ENCODE data around the gene ZNF276. TPM values are rescaled to one million over a fixed set of nuclear protein-coding genes. Genes with fewer than 3 reads are reported as not detected.

The ZNF276 gene
- total and polyA plus RNA-seq, 2 of the 8 experiments (the other 6 are each of a cell fraction or from before 2014, with no cell fraction given) = 6.4 to 9.3 TPM

DNA sequence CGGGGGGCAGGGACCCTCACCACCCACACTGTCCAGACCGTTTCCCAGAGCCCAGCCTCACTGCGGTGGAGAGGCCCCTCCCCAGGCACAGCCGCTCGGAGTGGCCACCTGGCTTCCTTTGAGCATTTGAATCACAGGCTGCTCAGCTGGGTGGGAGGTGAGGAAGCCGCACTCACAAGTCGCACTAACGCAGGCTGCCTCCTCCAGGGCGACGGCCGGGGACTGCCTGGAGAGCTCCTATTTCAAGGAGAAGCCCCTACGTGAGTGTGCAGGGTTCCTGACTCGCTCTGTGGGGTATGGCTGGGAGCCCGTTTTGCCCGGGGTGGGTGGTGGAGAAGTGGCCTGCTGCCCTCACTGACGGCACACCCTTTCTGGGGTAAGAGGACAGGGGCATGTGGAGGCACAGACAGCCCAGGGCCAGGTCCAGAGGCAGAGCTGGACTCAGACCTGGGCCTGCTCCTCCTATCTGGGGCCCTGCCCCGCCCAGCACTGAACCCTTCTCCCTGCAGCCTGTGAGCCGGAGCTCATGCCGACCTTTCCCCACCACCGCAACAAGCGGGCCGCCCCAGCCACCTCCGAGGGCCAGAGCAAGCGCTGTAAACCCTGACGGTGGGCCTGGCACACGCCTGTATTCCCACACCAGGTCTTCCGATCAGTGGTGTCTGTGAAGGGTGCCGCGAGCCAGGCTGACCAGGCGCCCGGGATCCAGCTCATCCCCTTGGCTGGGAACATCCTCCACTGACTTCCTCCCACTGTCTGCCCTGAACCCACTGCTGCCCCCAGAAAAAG is 26.1 kb upstream of the ZNF276 start:
- POLR2A ChIA-PET (ENCODE audit: partially characterized antibody) = interaction anchor here (0.6 to 6.6 kb wide), 10 partner anchors 9 to 133 kb away, joined by 3 to 36 read pairs (median 3); partner anchors contain the start of gene CDK10

More for the DNA sequence above, 26.1 kb upstream of the ZNF276 start:
- Histone ChIP-seq H3K79me1 (ENCODE audit: low read depth, low read length) (peaks cover 2% of the 10 kb centered on the region; the same call in 1 of the 2 replicates), H4K8ac (ENCODE audit: extremely low read depth, insufficient read depth, low read length) (peak overlapping the region; percentile 59; the same call in 1 of the 2 replicates), H2AK5ac (ENCODE audit: low read depth, low read length) (no peak overlapping the region), H3K79me2 (ENCODE audit: control insufficient read depth in 1 of 2, insufficient read depth in 2 of 2, low read length in 2 of 2) (no peaks in the 10 kb centered on the region), H3K4ac (replicated peaks; ENCODE audit: insufficient read length, low read depth, low read length) (no peak overlapping the region), H2BK12ac (ENCODE audit: low read depth, low read length) (no peak overlapping the region), H3K4me2 (ENCODE audit: insufficient read depth in 1 of 2, low read depth in 2 of 2, low read length in 2 of 2) (no peak overlapping the region), H2BK120ac (replicated peaks; ENCODE audit: low read depth, low read length) (no peak overlapping the region), H3K18ac (ENCODE audit: extremely low read depth, low read length) (no peak overlapping the region), H3K23ac (ENCODE audit: insufficient read length) (no peak overlapping the region), H4K20me1 (replicated peaks in 1 of 2; ENCODE audit: control insufficient read depth in 1 of 2, insufficient read depth in 2 of 2, low read length in 2 of 2) (peaks cover 0 to 23% of the 10 kb centered on the region in 2 experiments), H2BK5ac (ENCODE audit: low read depth, low read length) (no peak overlapping the region; the same call in 1 of the 2 replicates), H3K14ac (ENCODE audit: insufficient read length) (no peak overlapping the region), H3K4me1 (replicated peaks in 1 of 4; ENCODE audit: control insufficient read depth in 3 of 4, insufficient read depth in 4 of 4, low read length in 3 of 4) (peaks cover 0 to 4% (median 2%) of the 10 kb centered on the region in 4 experiments; a peak in 4 of 7 replicates), H4K5ac (ENCODE audit: insufficient read length, low read depth, low read length) (no peak overlapping the region), H3K9ac (replicated peaks in 1 of 4; ENCODE audit: extremely low read depth in 1 of 4, low read depth in 3 of 4, low read length in 3 of 4) (no peak overlapping the region), H2AFZ (ENCODE audit: low read length) (no peak overlapping the region), H3K4me3 (ENCODE audit: extremely low read depth in 1 of 4, insufficient read depth in 2 of 4, low read depth in 3 of 4, low read length in 4 of 4) (no peak overlapping the region), H3K23me2 (ENCODE audit: low read depth, low read length) (peaks cover 2% of the 10 kb centered on the region; the same call in 1 of the 2 replicates), H2BK20ac (ENCODE audit: low read length) (no peak overlapping the region), H3K27ac (ENCODE audit: low read depth, low read length) (no peak overlapping the region), H3K36me3 (ENCODE audit: control insufficient read depth in 2 of 4, insufficient read depth in 4 of 4, low read length in 3 of 4) (peaks cover 3 to 40% (median 17%) of the 10 kb centered on the region in 4 experiments; a peak in 7 of 8 replicates), H3K56ac (replicated peaks; ENCODE audit: insufficient read length, low read depth, low read length) (no peak overlapping the region), H2BK15ac (ENCODE audit: low read length) (no peak overlapping the region), H4K91ac (replicated peaks; ENCODE audit: insufficient read length, low read length) (no peak overlapping the region), H3K9me3 (ENCODE audit: insufficient read depth in 2 of 2, low read depth in 1 of 2, low read length in 1 of 2) (no peaks in the 10 kb centered on the region), H3K27me3 (replicated peaks in 1 of 4; ENCODE audit: control insufficient read depth in 3 of 4, extremely low read depth in 1 of 4, insufficient read depth in 3 of 4, low read length in 3 of 4) (no peaks in the 10 kb centered on the region)
- DNase-seq (ENCODE audit: low read depth in 1 of 2, low spot score in 2 of 2) (no peak), FAIRE-seq (no peak)
- TF ChIP-seq HDAC6 (IDR thresholded peaks at IDR 0.05; ENCODE audit: low read depth, low read length) = no peak
- TF ChIP-seq POLR2A (IDR thresholded peaks at IDR 0.05; ENCODE audit: control extremely low read depth in 1 of 2, low read depth in 2 of 2, low read length in 2 of 2) = 0 out of 3 replicates have a peak, but pooled peaks of 1 of the 2 experiments have one; percentile 3
- 93% methylated on average over 31 of the region's 31 CpGs; no CpG with 5 or more reads in 1 of the 2 experiments for WGBS, 2 experiments (ENCODE audit: extremely low coverage in 1 of 2, insufficient coverage in 1 of 2, insufficient read length in 1 of 2, insufficient replicate concordance in 2 of 2, low coverage in 1 of 2, low lambda C conversion rate in 2 of 2, missing lambda C conversion rate in 1 of 2)
- CTCF ChIA-PET (ENCODE audit: partially characterized antibody) = interaction anchor here (0.8 to 2.0 kb wide), 5 partner anchors 8 to 215 kb away, joined by 3 to 6 read pairs (median 4); partner anchors contain the start of gene CDK10

Measured in H1 (cell line).